DMS79 (cell line): ENCODE data around the gene CTDNEP1.
A peak's percentile ranks its signal among the peaks of the same experiment; 100 is the strongest.

Experiments
- DNase-seq: peaks from one replicate; lab custom pipeline; 2025; lab: John Stamatoyannopoulos, UW

The CTDNEP1 gene

GRCh38 chr17:7251661-7252175 lies at the start of gene CTDNEP1:
Gene CTDNEP1, minus strand, starts transcription at chr17:7251734. Its CDS starts 438 bp downstream, at chr17:7251296.
- peak; percentile 99 for DNase-seq

GRCh38 chr17:7296189-7296861 lies 44.8 kb upstream of the CTDNEP1 start:
- DNase-seq: peak; percentile 29

GRCh38 chr17:7295230-7296180 lies 44.0 kb upstream of the CTDNEP1 start:
- peak; percentile 32 for DNase-seq

GRCh38 chr17:7294614-7295153 lies 43.1 kb upstream of the CTDNEP1 start, which contains the start of gene YBX2:
Gene YBX2, minus strand, starts transcription at chr17:7294639. Its CDS starts 139 bp downstream, at chr17:7294500.
- DNase-seq: peak; percentile 72

- DNase-seq: no peak
These were observed 42.5 kb upstream of the CTDNEP1 start for GRCh38 chr17:7293816-7294613.

- DNase-seq: no peak
These were observed 41.6 kb upstream of the CTDNEP1 start for GRCh38 chr17:7293159-7293558.

- no peak for DNase-seq
These were observed 41.2 kb upstream of the CTDNEP1 start for GRCh38 chr17:7292729-7293128.

GRCh38 chr17:7292194-7292593 lies 40.7 kb upstream of the CTDNEP1 start:
- DNase-seq: no peak

- no peak for DNase-seq
These were observed 39.2 kb upstream of the CTDNEP1 start for GRCh38 chr17:7290685-7291084.

- no peak for DNase-seq
These were observed 38.6 kb upstream of the CTDNEP1 start for GRCh38 chr17:7290166-7290565.

GRCh38 chr17:7289256-7290032 lies 37.9 kb upstream of the CTDNEP1 start:
- DNase-seq: no peak

- no peak for DNase-seq
These were observed 34.1 kb upstream of the CTDNEP1 start for GRCh38 chr17:7285679-7286078.

GRCh38 chr17:7284911-7285310 lies 33.4 kb upstream of the CTDNEP1 start:
- DNase-seq: no peak

- DNase-seq: no peak
These were observed 32.1 kb upstream of the CTDNEP1 start for GRCh38 chr17:7283471-7284216.

- DNase-seq: no peak
These were observed 31.3 kb upstream of the CTDNEP1 start for GRCh38 chr17:7282752-7283321.

GRCh38 chr17:7281953-7282751 lies 30.6 kb upstream of the CTDNEP1 start:
- no peak for DNase-seq

GRCh38 chr17:7281074-7281952 lies 29.8 kb upstream of the CTDNEP1 start, which contains the start of gene SLC2A4:
Gene SLC2A4, plus strand, starts transcription at chr17:7281718. Its CDS starts 217 bp downstream, at chr17:7281935.
- peak; percentile 58 for DNase-seq
